ENCODE results near the gene ACKR1.

Gene ACKR1, protein sequence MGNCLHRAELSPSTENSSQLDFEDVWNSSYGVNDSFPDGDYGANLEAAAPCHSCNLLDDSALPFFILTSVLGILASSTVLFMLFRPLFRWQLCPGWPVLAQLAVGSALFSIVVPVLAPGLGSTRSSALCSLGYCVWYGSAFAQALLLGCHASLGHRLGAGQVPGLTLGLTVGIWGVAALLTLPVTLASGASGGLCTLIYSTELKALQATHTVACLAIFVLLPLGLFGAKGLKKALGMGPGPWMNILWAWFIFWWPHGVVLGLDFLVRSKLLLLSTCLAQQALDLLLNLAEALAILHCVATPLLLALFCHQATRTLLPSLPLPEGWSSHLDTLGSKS

GRCh38 chr1:159204161-159205141 is at the start of gene ACKR1:
TSS of gene ACKR1 (plus strand) at chr1:159204875. CDS start at chr1:159204960, 85 bp downstream.
- DNase-seq, result no peak

GRCh38 chr1:159161001-159161718 is 43.5 kb upstream of the ACKR1 start:
- DNase-seq, result peak; percentile 63 to 66

DNA sequence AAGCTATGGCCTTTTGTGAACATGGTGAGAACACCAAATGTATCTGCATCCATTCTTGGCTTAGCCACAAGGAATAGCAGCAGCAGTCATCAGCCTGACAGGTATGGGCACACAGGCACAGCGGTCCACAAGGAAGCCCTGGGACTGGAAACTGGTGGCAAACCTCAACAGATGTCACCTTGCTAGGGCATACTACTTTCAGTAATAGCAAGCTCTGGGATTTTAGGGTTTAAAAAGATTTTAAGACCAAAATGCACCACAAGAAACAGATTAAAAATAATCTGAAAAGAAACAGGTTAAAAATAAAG is 43.0 kb upstream of the ACKR1 start:
- no peak for DNase-seq

DNA sequence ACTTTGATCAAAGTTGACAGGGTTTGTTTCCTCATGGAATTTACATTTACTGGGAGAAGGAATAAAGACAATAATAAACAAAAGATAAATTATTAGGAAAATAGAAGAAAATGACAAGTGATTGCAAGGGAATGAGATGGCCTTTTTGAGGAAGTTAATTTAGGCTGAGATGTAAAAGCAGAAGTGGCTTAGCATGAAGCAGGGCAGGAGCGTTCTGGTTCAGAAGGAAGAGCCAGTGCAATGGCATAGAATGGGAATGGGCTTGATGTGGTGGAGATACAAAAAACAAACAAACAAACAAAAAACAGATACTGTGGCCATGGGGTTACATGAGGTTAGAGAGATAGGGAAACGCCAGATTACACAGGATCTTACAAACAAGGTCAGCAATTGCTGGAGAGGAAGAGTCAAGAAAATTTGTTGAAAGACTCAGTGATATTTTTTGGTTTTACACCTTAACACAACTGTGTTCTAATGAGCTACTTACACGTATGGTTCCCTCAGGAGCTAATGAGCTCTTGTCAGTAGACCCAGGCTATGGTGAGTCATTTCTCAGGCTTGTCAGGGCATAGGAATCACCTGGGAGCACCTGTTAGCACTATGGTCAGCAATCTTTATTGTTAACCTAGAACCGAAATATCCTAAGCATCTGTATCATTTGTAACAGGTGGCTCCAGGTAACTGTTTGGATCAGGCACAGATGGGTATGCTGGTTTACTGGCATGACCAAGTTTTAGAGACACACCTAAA is 42.0 kb upstream of the ACKR1 start:
- no peak for DNase-seq

GRCh38 chr1:159163614-159164228 is 41.0 kb upstream of the ACKR1 start:
- no peak for DNase-seq

- no peak for DNase-seq
Observed at GRCh38 chr1:159168043-159168442, 36.6 kb upstream of the ACKR1 start.

DNA sequence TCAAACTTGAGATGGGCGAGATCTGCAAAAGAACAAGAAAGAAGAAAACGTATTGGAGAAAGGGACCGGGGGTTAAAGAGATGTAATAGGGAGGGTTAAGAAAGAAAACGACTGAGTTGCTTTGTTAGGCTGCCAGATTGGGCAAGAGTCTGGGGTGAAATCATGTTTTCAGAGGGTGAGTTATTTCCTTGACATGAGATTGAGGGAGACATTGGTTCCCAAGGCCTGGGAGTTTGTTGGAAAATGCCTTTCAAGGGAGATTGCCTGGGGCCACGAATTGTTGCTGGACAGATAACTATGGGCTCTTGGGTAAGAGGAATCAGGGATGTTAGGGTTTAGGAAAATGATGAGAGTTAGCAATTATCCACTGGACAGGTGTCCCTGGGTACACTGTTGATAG is 34.0 kb upstream of the ACKR1 start:
- DNase-seq, result no peak

DNA sequence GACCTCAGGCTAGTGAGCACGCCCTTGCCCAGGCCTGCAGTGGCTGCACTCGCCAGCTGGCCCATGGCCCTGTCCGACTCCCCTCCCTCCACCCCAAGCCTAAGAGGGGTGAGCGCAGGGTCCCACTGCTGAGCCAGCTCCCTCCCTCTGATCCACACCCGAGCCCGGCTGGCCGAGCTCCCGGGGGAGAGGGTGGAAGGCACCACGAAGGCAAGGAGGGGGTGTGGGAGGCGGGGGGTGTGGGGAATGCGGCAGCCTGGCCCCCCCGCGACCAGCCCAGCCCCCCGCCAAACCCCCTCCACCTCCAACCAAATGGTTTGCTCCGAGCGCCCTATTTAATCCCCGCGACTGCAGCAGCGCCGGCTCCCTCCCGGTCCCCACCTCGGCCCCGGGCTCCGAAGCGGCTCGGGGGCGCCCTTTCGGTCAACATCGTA is 33.4 kb upstream of the ACKR1 start, which contains the start of gene CADM3:
CADM3 (plus strand) TSS at position 362 of the 434 bp plus-strand sequence. CDS start 151 bp downstream, outside the sequence.
- DNase-seq, result no peak

DNA sequence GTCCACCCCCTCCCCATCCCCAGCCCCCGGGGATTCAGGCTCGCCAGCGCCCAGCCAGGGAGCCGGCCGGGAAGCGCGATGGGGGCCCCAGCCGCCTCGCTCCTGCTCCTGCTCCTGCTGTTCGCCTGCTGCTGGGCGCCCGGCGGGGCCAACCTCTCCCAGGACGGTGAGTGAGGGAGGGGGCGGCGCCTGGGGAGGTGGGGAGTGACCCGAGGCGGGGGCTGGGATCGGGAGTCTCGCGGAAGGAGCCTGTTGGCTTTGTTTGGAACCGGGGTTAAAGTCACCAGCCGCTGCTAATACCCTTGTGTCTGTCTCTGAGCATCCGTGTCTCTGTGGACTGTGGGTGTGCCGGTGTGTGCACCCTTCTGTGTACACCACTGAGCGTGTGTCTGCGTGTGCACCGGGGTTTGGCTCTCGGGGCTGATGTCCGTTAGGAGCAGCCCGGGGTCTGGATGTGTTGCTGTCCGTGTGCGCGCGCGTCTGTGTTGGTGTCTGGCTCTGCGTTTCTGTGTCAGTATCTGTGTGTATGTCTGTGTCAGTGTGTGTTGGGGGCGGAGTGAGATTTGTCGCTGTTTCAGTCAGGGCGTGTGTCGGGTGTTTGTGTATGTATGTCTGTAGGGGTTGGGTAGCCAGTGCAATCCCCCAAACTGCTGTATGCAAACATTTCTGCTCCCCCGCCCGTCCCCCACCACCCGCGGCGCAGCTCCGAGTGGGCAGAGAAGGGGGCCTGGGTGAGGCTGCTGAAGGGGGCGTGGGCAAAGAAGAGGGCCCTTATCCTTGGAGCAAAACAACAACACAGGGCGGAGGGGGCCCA is 32.8 kb upstream of the ACKR1 start:
- DNase-seq, result no peak

DNA sequence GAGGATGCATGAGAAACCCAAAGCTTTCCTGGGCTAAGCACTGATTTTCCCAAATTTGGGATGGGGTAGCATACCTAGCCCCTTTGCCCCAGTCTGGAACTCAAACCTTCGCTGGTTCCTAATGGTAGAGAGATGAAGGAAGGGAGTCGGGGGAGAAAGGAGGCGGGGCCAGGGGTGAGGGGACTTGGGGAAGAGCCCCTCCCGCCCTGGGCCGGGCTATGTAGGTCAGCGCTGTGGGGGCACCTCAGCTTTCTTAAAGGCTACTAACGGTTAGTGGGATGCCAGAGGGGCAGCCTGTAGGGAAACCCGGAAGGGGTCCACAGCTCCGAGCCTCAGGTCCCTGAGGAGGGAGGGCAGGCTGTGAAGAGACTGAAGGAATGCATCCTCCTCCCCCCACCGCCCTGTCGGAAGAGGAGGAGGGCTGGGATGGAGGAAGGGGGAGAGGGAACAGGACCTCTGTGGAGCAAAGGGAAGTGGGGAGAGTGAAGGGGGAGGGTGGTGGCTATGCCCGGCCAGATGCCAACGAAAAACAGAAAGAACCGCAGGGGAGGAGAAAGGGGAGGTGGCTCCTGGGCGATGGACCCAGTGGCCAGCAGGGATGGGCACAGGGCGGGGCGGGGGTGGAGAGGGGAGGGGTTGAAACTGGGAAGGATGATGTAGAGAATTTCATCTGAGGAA is 31.9 kb upstream of the ACKR1 start:
- DNase-seq, result no peak

DNA sequence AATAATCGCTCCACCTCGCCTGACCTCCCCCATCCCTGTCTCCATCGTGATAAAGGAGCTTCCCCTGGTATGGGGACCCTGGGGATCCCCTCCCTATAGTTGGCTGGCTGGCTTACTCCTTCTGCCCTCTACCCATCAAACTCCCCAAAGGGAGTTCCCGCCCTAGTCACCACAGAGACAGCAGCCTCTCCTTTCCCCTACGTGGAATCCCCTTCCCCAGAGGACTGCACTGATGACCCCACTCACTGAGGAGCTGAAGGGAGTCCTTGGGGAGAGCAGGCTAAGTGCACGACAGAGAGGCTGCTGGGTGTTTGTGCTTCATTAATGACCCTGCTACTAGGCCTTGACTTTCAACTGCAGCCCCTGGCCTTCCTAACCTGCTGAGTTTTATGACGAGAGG is 31.4 kb upstream of the ACKR1 start:
- DNase-seq, result no peak

- DNase-seq, result no peak
Observed at GRCh38 chr1:159175571-159175970, 29.1 kb upstream of the ACKR1 start.

DNA sequence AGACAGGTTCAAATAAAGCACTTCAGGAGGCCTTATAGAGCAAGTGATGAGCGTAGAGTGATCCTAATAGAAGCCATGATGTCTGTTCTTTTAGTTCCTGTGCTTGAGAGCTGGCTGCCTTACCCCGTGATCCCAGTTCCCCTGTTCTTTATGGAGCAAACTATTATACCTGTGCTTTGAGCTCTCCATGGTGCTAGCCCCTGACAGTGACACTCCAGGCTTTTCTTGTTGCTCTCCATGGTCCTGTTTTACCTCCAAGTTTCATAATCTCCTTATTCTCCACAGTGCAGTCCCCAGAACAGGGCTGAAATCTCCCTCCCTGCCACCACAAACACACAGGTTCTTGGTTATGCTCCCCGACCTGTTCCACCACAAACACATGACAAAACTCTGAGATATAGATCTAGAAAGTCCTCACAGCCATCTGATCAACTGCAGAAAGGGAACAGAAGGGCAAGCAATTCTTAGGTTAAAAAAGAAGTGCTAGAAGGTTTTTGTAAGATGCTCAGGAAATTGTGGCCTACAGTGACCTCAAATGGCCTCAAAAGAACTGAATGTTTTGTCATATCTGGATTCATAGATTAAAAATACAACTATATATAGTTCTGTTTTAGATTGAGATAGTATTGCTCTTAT is 27.3 kb upstream of the ACKR1 start:
- no peak for DNase-seq

DNA sequence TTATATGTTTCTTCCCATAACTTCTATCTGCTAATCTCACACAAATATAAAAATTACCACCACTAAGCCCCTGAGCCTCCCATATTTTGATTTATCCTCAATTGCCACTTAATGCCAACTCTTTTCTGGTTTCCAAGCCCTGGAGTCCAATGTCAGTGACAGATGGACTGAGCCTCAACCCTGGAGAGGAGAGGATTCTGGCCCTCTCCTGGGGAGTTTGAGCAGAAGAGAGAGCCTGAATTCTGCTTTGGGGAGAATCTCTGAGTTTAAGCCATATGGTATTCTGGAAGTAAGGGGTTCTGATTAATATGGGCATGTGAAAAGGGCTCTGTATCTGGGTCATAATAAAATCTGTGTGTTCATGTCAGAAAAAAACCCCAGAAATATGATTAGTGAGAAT is 24.8 kb upstream of the ACKR1 start:
- DNase-seq, result no peak

DNA sequence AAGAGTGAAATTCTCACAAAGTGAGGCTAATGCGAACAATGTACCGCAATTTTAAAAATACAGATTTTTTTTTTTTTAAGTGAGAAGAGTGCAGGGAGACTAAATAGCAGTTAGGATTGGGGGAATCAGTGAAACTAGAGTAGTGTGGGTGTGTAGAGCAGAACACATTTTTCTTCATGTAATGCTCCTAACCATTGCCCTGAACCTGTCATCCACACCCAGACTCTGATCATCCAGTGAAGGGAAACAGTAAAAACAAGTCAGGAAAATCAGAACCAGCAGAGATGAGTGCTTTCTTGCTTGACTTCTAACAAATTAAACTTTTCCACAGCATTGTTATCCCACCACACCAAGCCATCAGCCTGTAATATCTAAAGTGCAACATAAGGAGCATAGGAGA is 24.2 kb upstream of the ACKR1 start:
- DNase-seq, result no peak

DNA sequence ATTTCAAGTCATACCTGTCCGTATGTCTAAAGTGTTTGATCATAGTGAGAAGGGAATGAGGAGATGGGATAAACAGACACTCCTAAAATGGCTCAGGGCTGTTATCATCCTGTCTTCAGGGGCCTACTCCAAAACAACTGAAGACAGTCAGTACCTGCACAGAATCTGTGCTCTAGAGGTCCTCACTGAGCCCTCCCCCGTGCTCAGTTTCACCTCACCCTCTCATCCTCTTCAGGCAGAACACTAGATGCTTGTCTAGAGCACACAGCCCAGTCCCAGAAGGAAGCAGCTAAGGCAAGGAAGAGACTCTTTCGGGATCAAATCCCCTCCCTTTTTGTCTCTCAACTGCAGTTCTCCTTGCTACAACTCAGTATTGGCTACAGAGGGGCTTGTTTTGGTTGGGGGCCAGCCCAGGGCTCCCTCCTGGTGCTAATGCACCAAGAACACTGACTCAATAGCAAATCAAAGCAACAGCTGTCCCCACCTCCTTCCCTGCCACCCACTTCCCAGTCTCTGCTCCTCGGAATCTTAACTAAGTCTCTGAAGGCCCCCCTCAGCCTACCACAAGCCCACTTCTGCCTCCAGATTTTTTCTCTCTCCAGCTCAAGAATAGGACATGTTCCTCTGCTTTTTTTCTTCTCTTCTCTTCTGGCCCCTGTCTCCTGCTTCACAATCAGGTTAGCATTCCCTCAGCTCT is 23.2 kb upstream of the ACKR1 start:
- no peak for DNase-seq

DNA sequence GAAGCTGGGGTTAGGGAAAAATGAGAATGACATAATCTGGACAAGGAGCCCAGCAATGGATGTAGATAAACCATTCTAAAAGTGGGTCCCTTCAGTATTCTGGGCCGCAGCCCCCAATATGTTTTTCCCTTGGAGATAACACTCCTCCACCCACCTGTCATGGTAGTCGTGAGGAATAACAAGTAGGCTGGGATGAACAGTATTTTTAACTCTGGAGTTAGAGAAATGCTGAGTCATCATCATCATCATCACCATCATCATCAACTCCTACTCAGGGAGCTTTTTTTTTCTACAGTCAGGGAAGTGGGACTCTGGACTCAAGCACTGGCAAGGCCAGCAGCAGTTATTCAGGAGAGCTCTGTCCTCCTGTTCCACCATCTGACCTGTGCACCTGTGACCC is 20.5 kb upstream of the ACKR1 start:
- no peak for DNase-seq

DNA sequence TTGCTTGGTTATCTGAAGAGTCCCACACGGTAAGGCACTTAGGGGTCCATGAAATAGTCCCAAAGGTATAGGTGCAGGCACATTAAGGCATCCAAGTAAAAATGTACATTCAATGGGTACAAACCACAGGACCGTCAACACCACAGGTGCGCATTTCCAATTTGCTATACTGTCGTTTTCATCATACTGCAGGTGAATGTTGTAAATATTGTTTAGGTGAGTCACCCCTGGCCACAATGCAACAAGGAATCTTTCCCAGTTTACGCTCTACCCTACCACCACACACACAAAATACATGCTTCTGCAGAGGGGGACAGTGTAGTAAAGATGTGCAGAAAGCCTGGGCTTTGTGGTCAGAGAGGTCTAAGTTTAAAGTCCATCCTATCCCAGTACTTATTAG is 19.6 kb upstream of the ACKR1 start:
- no peak for DNase-seq

GRCh38 chr1:159187033-159187432 is 17.6 kb upstream of the ACKR1 start:
- no peak for DNase-seq

Measured in NCI-H2081 (cell line).